Measurements from ENCODE around the gene INTS15.
"Not testable (repeated sequence)": the region's sequence is repeated elsewhere in the genome, so short reads cannot be mapped to it uniquely, and the experiment has no call there.

Gene INTS15

GRCh38 chr7:6589829-6590644, at the start of gene INTS15:
INTS15 (plus strand) TSS chr7:6590021; CDS start chr7:6590284, 263 bp downstream.
- peak; percentile 57 for DNase-seq (ENCODE audit: low read depth)

- DNase-seq (ENCODE audit: low read depth) = no peak
Observed at GRCh38 chr7:6542368-6542767, 47.5 kb upstream of the INTS15 start.

DNA sequence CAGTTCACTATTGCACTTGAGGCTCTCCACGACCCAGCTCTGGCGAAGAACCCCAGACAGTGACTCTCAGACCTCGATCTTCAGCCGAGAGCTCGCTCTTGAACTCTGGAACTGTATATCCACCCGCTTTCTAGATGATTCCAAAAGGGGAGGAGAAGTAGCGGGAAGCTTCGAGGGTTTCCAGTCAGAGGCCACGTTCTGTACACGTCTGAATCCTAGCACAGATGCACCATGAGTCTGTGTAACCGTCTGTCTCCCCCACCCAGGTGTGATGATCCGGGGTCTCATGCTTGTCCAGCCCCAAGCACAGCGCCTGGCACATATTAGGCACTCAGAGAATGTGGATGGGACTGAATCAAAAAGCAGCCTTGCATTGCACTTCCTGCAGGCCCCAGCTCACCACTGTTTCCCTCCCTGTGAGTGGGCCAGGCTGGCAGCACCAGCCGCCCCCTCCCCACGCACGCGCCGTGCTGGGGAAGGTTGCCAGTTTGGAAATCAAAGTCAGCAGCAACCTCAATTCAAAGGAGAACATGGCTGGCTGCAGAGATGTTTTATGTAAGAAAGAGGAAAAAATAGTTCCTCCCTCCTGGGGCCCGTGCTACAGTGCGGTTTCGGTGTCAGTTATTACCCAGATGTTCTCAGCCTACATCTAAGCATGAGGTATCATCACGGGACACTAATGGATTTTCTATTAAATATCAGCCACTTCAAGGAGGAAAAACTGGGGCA, 44.3 kb upstream of the INTS15 start:
- DNase-seq (ENCODE audit: low read depth) = no peak

- DNase-seq (ENCODE audit: low read depth) = no peak
Observed at GRCh38 chr7:6546498-6547251, 43.1 kb upstream of the INTS15 start.

DNA sequence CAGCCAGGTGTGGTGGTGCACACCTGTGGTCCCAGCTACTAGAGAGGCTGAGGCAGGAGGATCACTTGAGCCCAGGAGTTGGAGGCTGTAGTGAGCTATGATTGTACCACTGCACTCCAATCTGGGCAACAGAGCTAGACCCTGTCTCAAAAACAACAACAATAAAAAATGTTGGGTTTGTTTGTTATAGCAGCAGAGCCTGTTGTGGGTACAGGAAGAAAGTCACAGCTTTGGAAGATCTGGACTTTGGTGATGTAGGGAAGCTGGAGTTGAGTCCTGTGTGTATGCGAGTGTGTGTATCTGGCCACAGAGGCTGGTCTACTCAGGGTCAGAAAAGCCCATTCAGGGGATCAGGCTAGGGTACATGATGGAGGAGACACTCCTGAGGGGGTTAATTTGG, 42.4 kb upstream of the INTS15 start:
- DNase-seq (ENCODE audit: low read depth) = no peak

GRCh38 chr7:6551016-6551511, 38.8 kb upstream of the INTS15 start, which contains the start of gene GRID2IP:
GRID2IP (minus strand) TSS chr7:6551461; CDS start chr7:6551436, 25 bp downstream.
- no peak for DNase-seq (ENCODE audit: low read depth)

GRCh38 chr7:6553448-6554044, 36.3 kb upstream of the INTS15 start:
- DNase-seq (ENCODE audit: low read depth) = no peak

GRCh38 chr7:6554848-6555247, 35.0 kb upstream of the INTS15 start:
- DNase-seq (ENCODE audit: low read depth) = no peak

GRCh38 chr7:6556196-6556595, 33.6 kb upstream of the INTS15 start:
- DNase-seq (ENCODE audit: low read depth) = no peak

DNA sequence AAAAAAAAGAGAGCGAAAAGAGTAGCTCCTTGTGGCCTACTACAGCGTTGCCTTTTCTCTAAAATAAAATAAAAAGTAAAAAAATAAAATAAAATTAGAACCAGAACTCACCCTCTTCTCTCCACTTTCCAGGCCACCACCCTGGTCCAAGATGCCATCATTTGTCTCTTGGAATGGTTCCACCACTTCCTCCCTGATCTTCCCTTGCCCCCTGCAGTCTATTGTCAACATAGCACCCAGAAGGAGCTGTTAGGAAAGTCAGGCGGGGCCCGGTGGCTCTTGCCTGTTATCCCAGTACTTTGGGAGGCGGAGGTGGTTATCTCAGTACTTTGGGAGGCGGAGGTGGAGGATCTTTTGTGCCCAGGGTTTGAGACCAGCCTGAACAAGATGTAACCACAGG, 31.0 kb upstream of the INTS15 start:
- no peak for DNase-seq (ENCODE audit: low read depth)

DNA sequence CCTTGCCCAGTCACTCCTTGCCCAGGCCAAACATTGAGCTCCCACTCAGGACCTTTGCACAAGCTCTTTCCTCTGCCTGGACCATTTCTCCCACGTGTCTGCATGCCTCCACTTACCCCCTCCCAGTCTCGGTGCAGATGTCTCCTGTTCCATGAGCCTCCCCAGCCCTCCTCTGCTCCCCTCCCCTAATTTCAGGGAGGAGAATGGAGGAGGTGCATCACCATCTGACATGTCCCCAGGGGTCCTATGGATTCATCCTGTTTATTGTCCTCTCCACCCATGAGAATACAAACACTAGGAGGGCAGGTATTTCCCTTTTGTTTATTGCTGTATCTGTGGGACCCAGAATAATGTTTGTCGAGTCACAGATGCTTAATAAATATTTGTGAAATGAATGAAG, 29.9 kb upstream of the INTS15 start:
- no peak for DNase-seq (ENCODE audit: low read depth)

DNA sequence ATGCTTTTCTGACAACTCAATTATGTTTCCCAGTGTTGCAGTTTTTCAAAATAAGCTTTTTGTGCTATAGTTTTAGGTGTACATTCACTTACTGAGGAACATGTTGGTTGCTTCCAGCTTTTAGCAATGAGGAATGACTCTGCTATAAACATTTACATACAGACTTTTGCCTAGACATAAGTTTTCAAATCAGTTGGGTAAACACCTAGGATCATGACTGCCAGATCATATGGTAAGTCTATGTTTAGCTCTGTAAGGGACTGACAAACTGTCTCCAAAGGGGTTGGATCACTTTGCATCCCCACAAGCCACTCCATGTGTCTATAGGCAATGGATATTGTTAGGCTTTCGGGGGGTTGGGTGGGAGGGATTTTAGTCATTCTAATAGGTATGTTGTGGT, 27.7 kb upstream of the INTS15 start:
- DNase-seq (ENCODE audit: low read depth) = no peak

GRCh38 chr7:6563936-6564770, 25.7 kb upstream of the INTS15 start:
- DNase-seq (ENCODE audit: low read depth) = no peak

DNA sequence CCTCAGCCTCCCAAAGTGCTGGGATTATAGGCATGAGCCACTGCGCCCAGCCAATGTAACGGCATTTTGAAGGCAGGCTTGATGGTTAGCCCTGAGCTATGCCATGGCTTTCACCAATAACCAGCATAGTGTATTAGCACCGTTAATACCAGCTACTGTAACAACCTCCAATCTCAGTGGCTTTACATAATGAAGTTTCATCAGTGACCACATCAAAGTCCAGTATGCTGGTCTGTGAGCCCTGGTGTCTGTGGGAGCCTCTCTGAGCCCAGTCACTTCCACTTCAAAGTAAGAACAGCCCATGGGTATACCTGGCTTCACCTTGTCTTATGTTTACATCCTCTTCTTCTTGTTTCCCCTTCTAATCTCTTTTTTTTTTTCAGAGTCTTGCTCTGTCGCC, 24.2 kb upstream of the INTS15 start:
- no peak for DNase-seq (ENCODE audit: low read depth)

GRCh38 chr7:6567886-6568285, 21.9 kb upstream of the INTS15 start:
- no peak for DNase-seq (ENCODE audit: low read depth)

DNA sequence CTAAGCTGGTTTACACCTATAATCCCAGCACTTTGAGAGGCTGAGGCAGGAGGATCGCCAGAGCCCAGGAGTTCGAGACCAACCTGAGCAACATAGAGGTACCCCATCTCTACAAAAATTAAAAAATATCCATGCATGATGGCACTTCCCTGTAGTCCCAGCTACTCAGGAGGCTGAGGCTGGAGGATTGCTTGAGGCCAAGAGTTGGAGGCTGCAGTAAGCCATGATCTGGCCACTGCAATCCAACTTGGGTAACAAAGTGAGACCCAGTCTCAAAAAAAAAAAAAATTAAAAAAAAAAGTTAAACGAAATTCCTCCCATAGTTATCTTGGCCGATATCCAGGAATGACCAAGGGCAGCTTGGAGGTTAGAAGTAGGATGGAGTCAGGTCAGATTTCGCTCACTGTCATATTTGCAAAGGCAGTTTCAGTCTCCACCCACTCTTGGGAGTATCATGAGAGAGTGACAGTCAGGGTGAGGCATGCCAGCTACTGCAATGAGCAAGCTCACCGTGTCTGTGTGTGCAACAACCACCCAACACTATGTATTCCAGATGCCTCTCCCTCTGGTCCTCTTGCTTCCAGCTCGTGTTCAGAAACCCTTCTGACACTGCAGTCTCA, 18.6 kb upstream of the INTS15 start:
- no peak for DNase-seq (ENCODE audit: low read depth)

GRCh38 chr7:6575281-6576023, 14.4 kb upstream of the INTS15 start:
- no peak for DNase-seq (ENCODE audit: low read depth)

DNA sequence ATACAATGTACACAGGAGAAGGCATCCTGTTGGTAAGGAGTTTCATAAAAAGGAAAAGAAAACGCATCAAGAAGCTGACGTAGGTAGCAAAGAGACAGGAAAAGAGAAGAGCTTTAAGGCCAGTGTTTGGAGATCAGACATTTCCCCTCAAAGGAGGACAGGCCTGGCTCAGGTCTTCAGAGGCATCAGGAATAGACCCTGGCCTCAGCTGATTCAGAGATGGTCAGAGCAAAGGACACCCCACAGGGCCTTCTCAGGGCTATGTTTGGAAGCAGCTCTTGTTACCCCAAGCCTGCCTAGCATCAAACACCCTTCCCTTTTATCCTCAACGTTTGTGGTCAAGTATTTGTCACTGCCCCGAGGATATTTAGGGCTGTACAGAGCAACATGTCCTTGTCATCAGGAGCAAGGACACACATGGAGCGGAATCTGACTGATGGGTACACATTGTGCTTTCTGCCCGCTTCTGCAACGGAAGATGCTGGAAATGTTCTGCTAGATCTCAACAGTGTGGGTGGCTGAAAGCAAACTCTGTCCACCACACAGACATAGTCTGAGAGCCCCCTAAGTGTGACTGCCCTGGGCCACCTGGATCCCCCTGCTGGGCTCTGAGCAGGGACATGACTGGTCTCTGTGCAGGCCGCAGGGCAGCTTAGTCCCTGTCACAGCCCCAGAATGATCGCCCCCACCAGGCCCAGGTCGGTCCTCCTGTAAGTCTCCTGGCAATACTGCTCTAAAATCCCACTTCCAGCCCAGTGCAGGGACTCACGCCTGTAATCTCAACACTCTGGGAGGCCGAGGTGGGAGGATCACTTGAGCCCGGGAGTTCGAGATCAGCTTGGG, 13.6 kb upstream of the INTS15 start:
- DNase-seq (ENCODE audit: low read depth) = no peak

- DNase-seq (ENCODE audit: low read depth) = not testable (repeated sequence)
Observed at GRCh38 chr7:6576867-6577368, 12.9 kb upstream of the INTS15 start.
